Measurements from ENCODE around the gene ARID1B.

Gene ARID1B

DNA sequence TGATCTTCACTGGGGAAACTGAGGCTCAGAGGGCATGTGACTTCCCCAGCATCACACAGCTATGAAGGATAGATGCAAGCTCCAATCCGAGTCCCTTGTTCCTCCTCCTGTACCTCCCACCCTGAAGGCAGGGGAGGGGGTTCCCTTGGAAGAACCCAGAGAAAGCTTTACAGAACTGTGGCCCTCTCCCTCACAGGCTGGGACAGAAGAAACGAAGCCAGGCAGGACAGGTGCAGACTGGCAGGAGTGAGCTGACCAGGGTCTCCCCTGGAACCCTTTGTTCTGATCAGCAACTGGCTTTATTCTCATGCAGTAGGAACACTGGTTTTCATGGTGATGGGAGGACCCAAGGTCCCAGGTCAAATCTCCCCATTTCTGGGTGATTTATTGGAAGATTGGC lies 456.0 kb downstream of the ARID1B start:
- TF ChIP-seq, protein P1, sequence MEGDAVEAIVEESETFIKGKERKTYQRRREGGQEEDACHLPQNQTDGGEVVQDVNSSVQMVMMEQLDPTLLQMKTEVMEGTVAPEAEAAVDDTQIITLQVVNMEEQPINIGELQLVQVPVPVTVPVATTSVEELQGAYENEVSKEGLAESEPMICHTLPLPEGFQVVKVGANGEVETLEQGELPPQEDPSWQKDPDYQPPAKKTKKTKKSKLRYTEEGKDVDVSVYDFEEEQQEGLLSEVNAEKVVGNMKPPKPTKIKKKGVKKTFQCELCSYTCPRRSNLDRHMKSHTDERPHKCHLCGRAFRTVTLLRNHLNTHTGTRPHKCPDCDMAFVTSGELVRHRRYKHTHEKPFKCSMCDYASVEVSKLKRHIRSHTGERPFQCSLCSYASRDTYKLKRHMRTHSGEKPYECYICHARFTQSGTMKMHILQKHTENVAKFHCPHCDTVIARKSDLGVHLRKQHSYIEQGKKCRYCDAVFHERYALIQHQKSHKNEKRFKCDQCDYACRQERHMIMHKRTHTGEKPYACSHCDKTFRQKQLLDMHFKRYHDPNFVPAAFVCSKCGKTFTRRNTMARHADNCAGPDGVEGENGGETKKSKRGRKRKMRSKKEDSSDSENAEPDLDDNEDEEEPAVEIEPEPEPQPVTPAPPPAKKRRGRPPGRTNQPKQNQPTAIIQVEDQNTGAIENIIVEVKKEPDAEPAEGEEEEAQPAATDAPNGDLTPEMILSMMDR (IDR thresholded peaks at IDR 0.05; ENCODE audit: low read depth, low read length, missing control alignments) = no peak
- Histone ChIP-seq H3K36me3 (replicated peaks) (no peaks in the 10 kb centered on the region), H3K4me3 (ENCODE audit: low read depth, low read length) (no peak overlapping the region), H3K27ac (no peak overlapping the region), H3K27me3 (replicated peaks) (peaks cover 12% of the 10 kb centered on the region)
- no peak for DNase-seq
- in situ Hi-C loops (cut with HindIII; ENCODE audit: low pct_ligation_motif_present, low sequenced_read_pairs) = no loop called here

DNA sequence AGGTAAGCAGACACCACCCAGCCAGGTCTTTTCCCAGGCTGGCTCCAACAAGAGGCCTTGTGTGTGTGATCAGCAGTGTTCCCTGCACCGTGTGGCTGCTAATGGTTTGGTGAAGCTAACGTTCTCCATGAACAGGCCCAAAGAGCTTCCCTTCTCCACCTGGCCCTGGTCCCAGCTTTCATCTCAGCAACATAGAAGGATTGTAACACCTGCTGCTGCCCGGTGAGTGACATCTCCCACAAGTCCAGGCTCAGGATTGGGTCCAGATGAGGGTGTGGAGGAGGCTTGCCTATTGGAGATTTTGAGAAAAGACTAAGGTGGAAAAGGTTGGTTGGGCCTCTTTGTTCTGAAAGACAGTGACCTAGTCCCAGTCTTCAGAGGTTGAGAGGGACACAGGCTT lies 456.5 kb downstream of the ARID1B start:
- H3K27ac ChIP-seq = no peak overlapping the region
- peaks cover 12% of the 10 kb centered on the region for H3K27me3 ChIP-seq (replicated peaks)
- DNase-seq = no peak
- TF ChIP-seq, protein P1 (IDR thresholded peaks at IDR 0.05; ENCODE audit: low read depth, low read length, missing control alignments) = no peak
- H3K36me3 ChIP-seq (replicated peaks) = no peaks in the 10 kb centered on the region
- in situ Hi-C loops (cut with HindIII; ENCODE audit: low pct_ligation_motif_present, low sequenced_read_pairs) = no loop called here
- H3K4me3 ChIP-seq (ENCODE audit: low read depth, low read length) = no peak overlapping the region

DNA sequence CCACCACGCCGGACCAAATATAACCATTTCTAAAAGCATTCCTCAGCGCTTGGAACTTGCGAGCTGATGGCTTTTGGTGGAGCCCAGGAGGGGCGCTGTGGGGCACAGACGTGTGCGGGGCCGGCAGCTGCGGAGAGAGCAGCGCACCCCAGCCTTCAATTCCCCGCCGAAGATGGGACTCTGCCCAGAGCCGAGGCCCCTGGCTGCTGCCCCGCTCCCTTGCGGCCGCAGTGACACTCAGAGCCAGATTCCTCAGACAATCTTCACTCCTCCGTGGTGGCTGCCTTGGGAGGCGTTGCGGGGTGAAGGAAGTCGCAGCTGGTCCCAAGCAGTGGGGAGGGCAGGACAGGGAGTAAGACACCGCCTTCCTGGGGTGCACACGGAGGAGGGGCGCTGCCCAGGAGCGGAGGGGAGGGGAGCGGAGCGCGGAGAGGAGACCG lies 458.4 kb downstream of the ARID1B start:
- in situ Hi-C loops (cut with HindIII; ENCODE audit: low pct_ligation_motif_present, low sequenced_read_pairs) = no loop called here
- DNase-seq = peak; percentile 37
- Histone ChIP-seq H3K4me3 (ENCODE audit: low read depth, low read length) (peak overlapping the region; percentile 50), H3K27ac (no peak overlapping the region), H3K27me3 (replicated peaks) (peaks cover 12% of the 10 kb centered on the region), H3K36me3 (replicated peaks) (no peaks in the 10 kb centered on the region)
- TF ChIP-seq, protein P1 (IDR thresholded peaks at IDR 0.05; ENCODE audit: low read depth, low read length, missing control alignments) = peak; percentile 83

DNA sequence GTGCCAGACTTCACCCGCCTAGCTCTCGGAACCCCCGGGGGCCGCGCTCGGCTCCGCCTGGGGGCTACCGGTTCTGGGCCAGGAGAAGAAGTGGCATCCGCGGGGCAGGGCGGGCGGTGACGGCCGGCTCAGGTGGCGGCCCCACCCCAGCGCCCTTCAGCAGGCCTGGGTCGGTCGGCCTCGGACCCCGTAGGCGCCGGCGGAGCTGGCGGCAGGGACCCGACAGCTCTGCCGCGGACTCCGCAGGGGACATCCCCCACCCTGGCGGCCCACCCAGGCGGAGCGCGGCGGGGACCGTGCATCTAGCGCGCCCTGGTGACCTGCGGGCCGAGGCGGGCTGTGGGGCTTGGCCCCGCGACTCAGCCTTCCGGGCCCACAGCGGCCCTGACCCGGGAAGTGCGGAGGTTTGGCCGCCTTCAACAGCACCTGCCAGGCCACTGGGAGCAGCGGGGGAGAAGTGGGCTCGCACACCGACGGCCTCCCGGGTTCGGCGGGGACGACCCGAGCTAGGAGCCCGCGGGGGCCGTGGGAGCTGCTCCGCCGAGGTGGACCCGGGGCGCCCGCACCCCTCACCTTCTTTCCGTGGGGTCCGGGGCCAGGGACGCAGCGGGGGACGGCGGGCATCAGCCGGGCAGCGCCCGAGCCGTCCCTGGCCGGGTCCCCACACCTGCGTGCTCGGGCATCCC lies 459.0 kb downstream of the ARID1B start:
- H3K27ac ChIP-seq = no peak overlapping the region
- peak overlapping the region; percentile 50 for H3K4me3 ChIP-seq (ENCODE audit: low read depth, low read length)
- DNase-seq = no peak
- H3K36me3 ChIP-seq (replicated peaks) = no peaks in the 10 kb centered on the region
- H3K27me3 ChIP-seq (replicated peaks) = peaks cover 12% of the 10 kb centered on the region
- TF ChIP-seq, protein P1 (IDR thresholded peaks at IDR 0.05; ENCODE audit: low read depth, low read length, missing control alignments) = no peak
- in situ Hi-C loops (cut with HindIII; ENCODE audit: low pct_ligation_motif_present, low sequenced_read_pairs) = no loop called here

DNA sequence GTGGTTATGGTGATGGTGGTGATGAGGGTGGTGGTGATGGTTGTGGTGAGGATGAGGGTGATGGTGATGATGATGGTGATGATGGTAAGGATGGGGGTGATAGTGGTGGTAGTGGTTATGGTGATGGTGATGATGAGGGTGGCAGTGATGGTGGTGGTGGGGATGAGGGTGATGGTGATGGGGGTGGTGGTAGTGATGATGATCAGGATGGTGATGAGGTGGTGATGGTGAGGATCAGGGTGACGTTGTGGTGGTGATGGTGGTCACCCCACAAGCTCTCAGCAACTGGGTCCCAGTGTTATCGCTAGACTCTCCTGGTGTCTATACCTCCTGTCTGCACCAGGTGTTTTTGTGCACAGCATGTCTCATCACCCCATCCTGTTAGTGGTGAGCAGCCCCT lies 461.2 kb downstream of the ARID1B start:
- Histone ChIP-seq H3K27ac (no peak overlapping the region), H3K4me3 (ENCODE audit: low read depth, low read length) (no peak overlapping the region), H3K36me3 (replicated peaks) (no peaks in the 10 kb centered on the region), H3K27me3 (replicated peaks) (peaks cover 12% of the 10 kb centered on the region)
- in situ Hi-C loops (cut with HindIII; ENCODE audit: low pct_ligation_motif_present, low sequenced_read_pairs) = no loop called here
- DNase-seq = no peak
- TF ChIP-seq, protein P1 (IDR thresholded peaks at IDR 0.05; ENCODE audit: low read depth, low read length, missing control alignments) = no peak

DNA sequence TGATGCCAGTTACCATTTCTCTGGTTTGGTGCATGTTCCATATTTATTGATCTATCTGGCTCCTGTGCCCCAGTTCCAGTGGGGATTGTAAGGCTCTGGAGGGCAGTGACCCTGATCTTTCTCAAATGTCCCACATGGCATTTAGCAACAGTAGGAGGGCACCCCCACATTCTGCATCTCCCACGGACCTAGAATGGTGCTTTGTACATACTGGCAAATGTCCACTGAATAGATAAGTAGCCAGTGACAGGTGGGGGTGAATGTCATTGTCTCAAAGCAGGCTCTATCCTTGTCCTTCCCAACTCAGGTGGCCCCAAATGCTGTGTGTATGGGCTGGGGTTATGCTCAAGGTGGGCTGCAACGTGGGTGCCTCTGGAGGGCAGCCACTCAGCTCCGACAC lies 462.0 kb downstream of the ARID1B start:
- DNase-seq = no peak
- in situ Hi-C loops (cut with HindIII; ENCODE audit: low pct_ligation_motif_present, low sequenced_read_pairs) = no loop called here
- Histone ChIP-seq H3K27me3 (replicated peaks) (peaks cover 12% of the 10 kb centered on the region), H3K27ac (no peak overlapping the region), H3K4me3 (ENCODE audit: low read depth, low read length) (no peak overlapping the region), H3K36me3 (replicated peaks) (no peaks in the 10 kb centered on the region)
- TF ChIP-seq, protein P1 (IDR thresholded peaks at IDR 0.05; ENCODE audit: low read depth, low read length, missing control alignments) = no peak
